Neural cell (in vitro differentiated cells): ENCODE data around the gene HOXC12. TPM values are rescaled to one million over a fixed set of nuclear protein-coding genes. Genes with fewer than 3 reads are reported as not detected.

Experiments
- H2AFZ ChIP-seq: fragments of 200-600, 300-800 bp; sonication (generic), shearing (Covaris generic); 2 replicates; pipeline ENCODE4 v1.6.0; 2014; ENCODE audit warnings: low read depth, mild to moderate bottlenecking, antibody characterized with exemption, low read length, moderate library complexity
- H3F3A ChIP-seq: fragments of 200-600 bp; shearing (Covaris generic); 2 replicates; pipeline ENCODE4 v1.6.1; 2016; ENCODE audit warnings: mild to moderate bottlenecking, moderate library complexity, mixed read lengths, antibody characterized with exemption, low read length; ENCODE audit not compliant: insufficient read depth, poor library complexity, severe bottlenecking
- H3K27ac ChIP-seq: fragments of 200-600, 300-800 bp; sonication (generic), shearing (Covaris generic); 2 replicates; pipeline ENCODE4 v1.5.1; 2014; ENCODE audit warnings: mild to moderate bottlenecking, low read length, moderate library complexity
- H3K27me3 ChIP-seq: fragments of 300-800, 200-600 bp; sonication (generic), shearing (Covaris generic); 2 replicates; pipeline ENCODE4 v1.6.0; 2014; ENCODE audit warnings: mild to moderate bottlenecking, low read depth, low read length, moderate library complexity; ENCODE audit not compliant: insufficient read depth
- H3K36me3 ChIP-seq: fragments of 300-800, 200-600 bp; sonication (generic), shearing (Covaris generic); 2 replicates; pipeline ENCODE4 v1.5.1; 2014; ENCODE audit warnings: mild to moderate bottlenecking, antibody characterized with exemption, low read length, moderate library complexity; ENCODE audit not compliant: insufficient read depth
- H3K4me2 ChIP-seq: fragments of 300-800, 200-600 bp; sonication (generic), shearing (Covaris generic); 2 replicates; pipeline ENCODE4 v1.6.0; 2014; ENCODE audit warnings: mild to moderate bottlenecking, low read length
- H3K4me3 ChIP-seq: fragments of 300-800, 200-600 bp; sonication (generic), shearing (Covaris generic); 2 replicates; pipeline ENCODE4 v1.5.1; 2014; ENCODE audit warnings: mild to moderate bottlenecking, low read length, moderate library complexity
- H3K79me2 ChIP-seq: fragments of 200-600 bp; shearing (Covaris generic); replicated peaks from 2 replicates; pipeline ENCODE4 v1.6.0; 2014; ENCODE audit warnings: mild to moderate bottlenecking, low read length, moderate library complexity; ENCODE audit not compliant: insufficient read depth
- H3K9ac ChIP-seq: fragments of 300-800, 200-600 bp; sonication (generic), shearing (Covaris generic); 2 replicates; pipeline ENCODE4 v1.6.1; 2016; ENCODE audit warnings: mild to moderate bottlenecking, low read length, mixed read lengths
- H3K9me2 ChIP-seq: fragments of 200-600 bp; shearing (Covaris generic); 2 replicates; pipeline ENCODE4 v1.6.1; 2016; ENCODE audit warnings: mild to moderate bottlenecking, low read length, mixed read lengths; ENCODE audit not compliant: insufficient read depth
- H3K9me3 ChIP-seq: fragments of 200-600, 300-800 bp; sonication (generic), shearing (Covaris generic); 2 replicates; pipeline ENCODE4 v1.6.1; 2016; ENCODE audit warnings: mild to moderate bottlenecking, mixed run types, low read length, moderate library complexity, mixed read lengths
- H4K20me1 ChIP-seq: fragments of 200-600 bp; shearing (Covaris generic); 2 replicates; pipeline ENCODE4 v1.6.1; 2016; ENCODE audit warnings: mild to moderate bottlenecking, mixed run types; ENCODE audit not compliant: insufficient read depth
- EP300 ChIP-seq: fragments of 450-650 bp; conservative IDR thresholded peaks from 2 replicates; pipeline ENCODE4 v1.6.1; 2014; ENCODE audit warnings: antibody characterized with exemption, mild to moderate bottlenecking, moderate library complexity; ENCODE audit not compliant: poor library complexity, severe bottlenecking
- EZH2 ChIP-seq: fragments of 200-600, 300-800 bp; shearing (Covaris generic), sonication (generic); IDR thresholded peaks from 2 replicates; pipeline ENCODE4 v1.6.1; 2014; ENCODE audit warnings: antibody characterized with exemption, low read length, borderline replicate concordance, mild to moderate bottlenecking; ENCODE audit not compliant: insufficient read depth, poor library complexity, severe bottlenecking
- RAD21 ChIP-seq: fragments of 450-650 bp; conservative IDR thresholded peaks from 2 replicates; pipeline ENCODE4 v1.6.1; 2014; ENCODE audit warnings: antibody characterized with exemption, mild to moderate bottlenecking, moderate library complexity
- REST ChIP-seq: IDR thresholded peaks from 2 replicates; pipeline ENCODE4 v1.6.1; 2012; ENCODE audit warnings: borderline replicate concordance
- polyA plus RNA-seq: library from polyadenylated mRNA; depleted of rRNA; stranded (reverse); fragments of >200 nt; gene quantifications from 2 replicates; pipeline ENCODE4 v1.2.3, GENCODE V29; 2014

The HOXC12 gene
- polyA plus RNA-seq, 1 donor from 2014 or later = not detected

DNA sequence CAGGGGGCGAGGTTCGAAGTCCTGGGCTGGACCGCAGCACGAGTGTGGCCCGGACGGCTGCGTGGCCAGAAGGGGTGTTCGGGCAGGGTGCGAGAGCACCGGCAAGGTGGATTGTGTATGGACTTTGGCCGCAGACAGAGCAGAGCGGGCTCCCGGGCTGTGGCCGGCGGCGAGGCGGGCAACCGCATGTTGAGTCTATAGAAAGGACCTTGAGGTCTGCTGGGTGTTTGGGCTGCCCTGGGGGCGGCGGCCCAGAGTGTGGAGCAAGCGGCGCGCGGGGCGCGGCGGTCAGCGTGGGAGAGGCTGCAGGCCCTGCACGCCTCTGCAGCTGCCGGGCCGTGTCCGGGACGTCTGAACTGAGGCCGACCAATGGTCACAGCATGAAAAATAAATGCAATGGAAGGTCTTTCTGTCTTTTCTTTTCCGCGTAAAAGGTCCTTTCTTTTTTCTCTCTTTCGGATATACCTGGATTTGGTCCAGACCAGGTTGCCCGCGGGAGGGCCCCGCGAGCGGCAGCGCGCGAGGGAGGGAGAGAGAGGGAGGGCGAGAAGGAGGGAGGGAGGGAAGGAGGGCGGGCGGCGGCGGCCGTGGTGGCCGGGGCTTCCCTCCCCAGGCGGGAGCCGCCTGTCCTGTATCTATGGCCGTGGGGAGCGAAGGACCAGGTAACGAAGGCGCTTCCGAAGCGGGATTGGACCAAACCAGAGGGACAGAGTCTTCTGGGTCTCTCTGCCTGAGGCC, 39.7 kb downstream of the HOXC12 start:
- TF ChIP-seq EP300 (no peak), EZH2 (peak; percentile 15)
- no peak overlapping the region for H3K9ac ChIP-seq
- no peak overlapping the region for H2AFZ ChIP-seq
- no peaks in the 10 kb centered on the region for H3K9me3 ChIP-seq
- no peak overlapping the region for H3K4me2 ChIP-seq
- no peaks in the 10 kb centered on the region for H4K20me1 ChIP-seq
- no peaks in the 10 kb centered on the region for H3K9me2 ChIP-seq
- H3K79me2 ChIP-seq = no peaks in the 10 kb centered on the region
- no peaks in the 10 kb centered on the region for H3K36me3 ChIP-seq
- H3F3A ChIP-seq = no peaks in the 10 kb centered on the region
- no peak overlapping the region for H3K27ac ChIP-seq
- H3K4me3 ChIP-seq = no peak overlapping the region
- peaks cover 100% of the 10 kb centered on the region for H3K27me3 ChIP-seq

DNA sequence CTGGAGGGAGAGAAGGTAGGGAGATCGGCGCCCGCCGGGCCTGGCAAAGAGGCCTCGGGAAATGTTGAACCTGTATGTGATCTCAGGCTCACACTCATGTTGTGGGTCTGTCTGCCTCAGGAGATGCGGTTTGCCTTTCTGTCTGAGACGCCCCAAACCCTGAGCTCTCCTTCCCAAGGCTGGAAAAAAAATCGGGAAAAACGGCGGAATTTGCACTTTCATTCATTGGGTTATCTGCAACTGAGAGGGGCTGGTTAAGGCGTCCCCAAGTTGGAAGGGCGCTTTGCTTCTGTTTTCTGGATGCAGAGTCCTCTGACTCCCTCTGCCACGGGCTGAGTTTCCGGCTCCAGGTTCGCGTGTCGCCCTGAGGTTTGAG, 40.3 kb downstream of the HOXC12 start:
- H4K20me1 ChIP-seq = no peaks in the 10 kb centered on the region

DNA sequence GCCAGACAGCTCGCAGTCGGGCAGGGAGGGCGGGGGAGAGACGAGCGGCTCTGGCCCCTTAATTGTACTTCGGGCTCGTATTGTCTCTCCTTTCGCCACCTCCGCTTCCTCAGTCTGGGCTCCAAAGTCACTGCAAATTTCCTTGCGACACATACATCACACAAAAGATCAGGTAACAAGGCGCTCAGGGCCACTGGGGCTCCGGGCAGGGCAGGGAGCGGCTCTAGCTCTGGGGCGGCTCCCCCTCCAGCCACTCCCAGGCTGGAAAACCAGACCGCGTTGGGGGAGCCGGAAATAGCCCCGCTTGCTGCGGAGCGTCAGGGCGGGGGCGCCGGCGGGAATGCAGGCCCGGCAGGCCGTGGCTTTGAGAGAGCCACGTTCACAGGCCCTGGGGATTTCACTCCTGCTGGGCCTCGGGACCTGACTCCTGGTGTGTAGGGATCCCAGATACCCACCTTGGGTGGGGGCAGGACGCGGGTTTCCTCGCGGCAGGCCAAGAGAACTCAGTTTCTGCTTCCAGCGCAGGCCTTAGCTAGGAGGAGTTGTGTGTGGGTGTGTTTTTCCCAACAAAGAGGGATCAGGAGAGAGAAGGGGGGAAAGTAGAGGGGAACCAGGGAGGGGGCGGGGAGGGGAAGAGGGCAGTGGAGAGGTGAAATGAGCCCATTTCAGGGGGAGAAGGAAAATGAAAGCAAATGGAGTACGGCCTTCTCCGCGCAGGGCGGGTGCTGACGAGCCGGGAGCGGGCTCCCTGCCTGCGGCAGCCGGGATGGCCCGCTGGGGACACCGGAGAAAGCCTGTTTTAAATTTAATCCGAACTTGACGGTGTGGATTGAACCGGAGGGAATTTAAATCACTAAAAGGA, 40.9 kb downstream of the HOXC12 start:
- Histone ChIP-seq H3K27me3 (peaks cover 100% of the 10 kb centered on the region), H4K20me1 (no peaks in the 10 kb centered on the region), H3K36me3 (no peaks in the 10 kb centered on the region), H3K4me2 (no peak overlapping the region), H3K27ac (no peak overlapping the region), H3K9me2 (no peaks in the 10 kb centered on the region), H2AFZ (no peak overlapping the region), H3K9ac (no peak overlapping the region), H3F3A (no peaks in the 10 kb centered on the region), H3K4me3 (no peak overlapping the region), H3K79me2 (no peaks in the 10 kb centered on the region), H3K9me3 (no peaks in the 10 kb centered on the region)
- TF ChIP-seq RAD21 (no peak), EZH2 (peak; percentile 85)

More for the DNA sequence above, 40.3 kb downstream of the HOXC12 start:
- TF ChIP-seq EP300 = no peak
- Histone ChIP-seq H3K9me2 (no peaks in the 10 kb centered on the region), H3K4me2 (no peak overlapping the region), H3K9ac (no peak overlapping the region), H3K9me3 (no peaks in the 10 kb centered on the region), H3K27me3 (peaks cover 100% of the 10 kb centered on the region), H2AFZ (no peak overlapping the region), H3K36me3 (no peaks in the 10 kb centered on the region), H3K4me3 (no peak overlapping the region), H3K79me2 (no peaks in the 10 kb centered on the region), H3K27ac (no peak overlapping the region), H3F3A (no peaks in the 10 kb centered on the region)

- no peak overlapping the region for H3K9ac ChIP-seq
- no peaks in the 10 kb centered on the region for H3K9me2 ChIP-seq
- H3K27ac ChIP-seq = no peak overlapping the region
- no peaks in the 10 kb centered on the region for H4K20me1 ChIP-seq
- H3K4me3 ChIP-seq = no peak overlapping the region
- H3F3A ChIP-seq = no peaks in the 10 kb centered on the region
- peaks cover 100% of the 10 kb centered on the region for H3K27me3 ChIP-seq
- H2AFZ ChIP-seq = no peak overlapping the region
- no peaks in the 10 kb centered on the region for H3K36me3 ChIP-seq
- H3K79me2 ChIP-seq = no peaks in the 10 kb centered on the region
- H3K9me3 ChIP-seq = no peaks in the 10 kb centered on the region
- H3K4me2 ChIP-seq = no peak overlapping the region
- no peak for TF ChIP-seq REST
- peak; percentile 72 for TF ChIP-seq EZH2
Observed at GRCh38 chr12:53996240-53997203, 41.8 kb downstream of the HOXC12 start.
